Muscle of leg (tissue), 11 donors: ENCODE measurements around the gene VPS9D1. TPM values are rescaled to one million over a fixed set of nuclear protein-coding genes. Genes with fewer than 3 reads are reported as not detected.
"Not testable (repeated sequence)": the region's sequence is repeated elsewhere in the genome, so short reads cannot be mapped to it uniquely, and the experiment has no call there.

Experiments
- DNase-seq: peaks from one replicate; pipeline ENCODE4 v3.0.0; 2013
- H3K27ac ChIP-seq: one replicate; pipeline ENCODE4 v1.5.1; 2013; ENCODE audit warnings: mild to moderate bottlenecking, low read length, control low read depth
- H3K27me3 ChIP-seq: one replicate; pipeline ENCODE4 v1.6.1; 2013; ENCODE audit warnings: low read length; ENCODE audit not compliant: control insufficient read depth, insufficient read depth
- H3K36me3 ChIP-seq: one replicate; pipeline ENCODE4 v1.6.1; 2013; ENCODE audit warnings: low read length; ENCODE audit not compliant: control insufficient read depth, insufficient read depth
- H3K4me1 ChIP-seq: one replicate; pipeline ENCODE4 v1.6.1; 2013; ENCODE audit warnings: low read length; ENCODE audit not compliant: control insufficient read depth, insufficient read depth
- H3K4me3 ChIP-seq: one replicate; pipeline ENCODE4 v1.5.1; 2013; ENCODE audit warnings: low read length, control low read depth
- H3K9me3 ChIP-seq: replicated peaks from 2 replicates; pipeline ENCODE4 v1.6.1; 2013; ENCODE audit warnings: low read depth, low read length; ENCODE audit not compliant: control insufficient read depth
- WGBS: methylation state at CpG from one replicate; pipeline ENCODE4 v1.1.5; 2013; ENCODE audit warnings: missing lambda C conversion rate; ENCODE audit not compliant: insufficient coverage; 5-methylcytosine and 5-hydroxymethylcytosine counted together
- polyA plus RNA-seq, 8 donors: library from polyadenylated mRNA; unstranded; fragments of 120-200 nt; gene quantifications; one replicate each; pipeline versions ENCODE4 v1.2.1 to v1.2.3, GENCODE V29; 2013; ENCODE audit warnings: inconsistent platforms in 1 of 8, low replicate concordance in 1 of 8; ENCODE audit not compliant: insufficient read length in 8 of 8, insufficient read depth in 1 of 8
- total RNA-seq: library from RNA; stranded (reverse); fragments of 120-200 nt; gene quantifications from one replicate; pipeline ENCODE4 v1.2.4, GENCODE V29; 2013

The VPS9D1 gene
- total and polyA plus RNA-seq, 9 donors = 6.1 to 13.4 (median 10.7) TPM

GRCh38 chr16:89667633-89668032 lies 53.1 kb downstream of the VPS9D1 start:
- H3K4me3 ChIP-seq = no peak overlapping the region
- no peak for DNase-seq
- H3K27me3 ChIP-seq = no peaks in the 10 kb centered on the region
- H3K36me3 ChIP-seq = peaks cover 11% of the 10 kb centered on the region
- 88% methylated on average over 9 of the region's 9 CpGs for WGBS
- no peaks in the 10 kb centered on the region for H3K4me1 ChIP-seq
- H3K9me3 ChIP-seq = no peaks in the 10 kb centered on the region
- no peak overlapping the region for H3K27ac ChIP-seq

GRCh38 chr16:89667000-89667399 lies 53.7 kb downstream of the VPS9D1 start:
- H3K9me3 ChIP-seq, H3K27ac ChIP-seq, H3K4me3 ChIP-seq, H3K4me1 ChIP-seq, H3K27me3 ChIP-seq, DNase-seq: not testable (repeated sequence)
- peaks cover 11% of the 10 kb centered on the region for H3K36me3 ChIP-seq
- no CpG with 5 or more reads among the region's 7 CpGs for WGBS

GRCh38 chr16:89664238-89664637 lies 56.5 kb downstream of the VPS9D1 start:
- not testable (repeated sequence) for H3K27me3 ChIP-seq, H3K27ac ChIP-seq, DNase-seq

DNA sequence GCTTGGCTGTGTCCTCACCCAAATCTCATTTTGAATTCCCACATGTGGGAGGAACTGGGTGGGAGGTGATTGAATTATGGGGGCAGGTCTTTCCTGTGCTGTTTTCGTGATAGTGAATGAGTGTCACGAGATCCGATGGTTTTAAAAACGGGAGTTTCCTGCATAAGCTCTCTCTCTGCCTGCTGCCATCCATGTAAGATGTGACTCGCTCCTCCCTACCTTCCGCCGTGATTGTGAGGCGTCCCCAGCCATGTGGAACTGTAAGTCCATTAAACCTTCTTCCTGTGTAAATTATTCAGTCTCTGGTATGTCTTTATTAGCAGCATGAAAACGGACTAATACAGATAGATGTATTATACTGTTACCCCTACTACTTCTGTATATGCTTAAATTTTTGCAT lies 59.5 kb downstream of the VPS9D1 start:
- no peak for DNase-seq
- no peaks in the 10 kb centered on the region for H3K27me3 ChIP-seq
- no peaks in the 10 kb centered on the region for H3K9me3 ChIP-seq
- peaks cover 17% of the 10 kb centered on the region for H3K4me1 ChIP-seq
- H3K36me3 ChIP-seq = peaks cover 22% of the 10 kb centered on the region
- no peak overlapping the region for H3K4me3 ChIP-seq
- no CpG with 5 or more reads among the region's 9 CpGs for WGBS
- H3K27ac ChIP-seq = no peak overlapping the region

More at GRCh38 chr16:89664238-89664637, 56.5 kb downstream of the VPS9D1 start:
- H3K36me3 ChIP-seq = peaks cover 22% of the 10 kb centered on the region
- not testable (repeated sequence) for H3K4me3 ChIP-seq, H3K9me3 ChIP-seq, H3K4me1 ChIP-seq
- 67% methylated on average over 5 of the region's 11 CpGs for WGBS

GRCh38 chr16:89660146-89660545 lies 60.6 kb downstream of the VPS9D1 start:
- WGBS = 87% methylated on average over 5 of the region's 7 CpGs
- Histone ChIP-seq H3K9me3 (no peaks in the 10 kb centered on the region), H3K36me3 (peaks cover 22% of the 10 kb centered on the region), H3K27ac (no peak overlapping the region), H3K4me1 (peaks cover 17% of the 10 kb centered on the region), H3K4me3 (no peak overlapping the region), H3K27me3 (no peaks in the 10 kb centered on the region)
- DNase-seq = no peak

GRCh38 chr16:89658221-89658879 lies 62.3 kb downstream of the VPS9D1 start:
- Histone ChIP-seq H3K9me3 (no peaks in the 10 kb centered on the region), H3K27me3 (no peaks in the 10 kb centered on the region), H3K4me3 (peak overlapping the region; percentile 91), H3K36me3 (peaks cover 17% of the 10 kb centered on the region), H3K4me1 (peaks cover 17% of the 10 kb centered on the region), H3K27ac (peak overlapping the region; percentile 42)
- WGBS = 15% methylated on average over 27 of the region's 27 CpGs
- no peak for DNase-seq

GRCh38 chr16:89657442-89658220 lies 63.1 kb downstream of the VPS9D1 start, which contains the start of the genes CHMP1A and SPATA33:
TSS of gene CHMP1A (minus strand) at chr16:89657708. CDS start at chr16:89657588, 120 bp downstream.
TSS of gene SPATA33 (plus strand) at chr16:89657836. CDS start at chr16:89657912, 76 bp downstream.
- Histone ChIP-seq H3K4me3 (peak within 1 kb of the TSS; percentile 91), H3K27me3 (no peaks in the 10 kb centered on the region), H3K36me3 (peaks cover 16% of the 10 kb centered on the region), H3K9me3 (no peaks in the 10 kb centered on the region), H3K4me1 (peaks cover 17% of the 10 kb centered on the region), H3K27ac (peak within 1 kb of the TSS; percentile 42)
- DNase-seq = peak; percentile 93
- under 1% methylated on average over 98 of the region's 99 CpGs for WGBS

Other genes starting within 250 kb of the VPS9D1 start
- gene ANKRD11, start 230.3 kb downstream of the VPS9D1 start, total RNA-seq = 34.0 TPM
- gene ANKRD11, start 230.3 kb downstream of the VPS9D1 start, polyA plus RNA-seq = 10 to 100 TPM; 52.8 to 79.8 (median 64.7) TPM
- gene SPG7, start 212.5 kb downstream of the VPS9D1 start, total RNA-seq = 73.5 TPM
- 10 to 100 TPM; 48.2 to 84.9 (median 64.5) TPM for gene SPG7, start 212.5 kb downstream of the VPS9D1 start, polyA plus RNA-seq
- gene RPL13, start 160.2 kb downstream of the VPS9D1 start, total RNA-seq = 5,363 TPM
- gene RPL13, start 160.2 kb downstream of the VPS9D1 start, polyA plus RNA-seq = 1,000 to 10,000 TPM; 3,790 to 5,718 (median 4,430) TPM
- gene CPNE7, start 145.1 kb downstream of the VPS9D1 start, total RNA-seq = 0.09 TPM
- gene CPNE7, start 145.1 kb downstream of the VPS9D1 start, polyA plus RNA-seq = under 1 TPM in 7 of 8 donors, not detected in 1; 0.15 to 0.53 (median 0.26) TPM
- gene DPEP1, start 107.3 kb downstream of the VPS9D1 start, total RNA-seq = 0.53 TPM
- gene DPEP1, start 107.3 kb downstream of the VPS9D1 start, polyA plus RNA-seq = 10 to 100 TPM in 1 of 8 donors, 1 to 10 TPM in 4, under 1 TPM in 3; 0.35 to 10.5 (median 1.1) TPM
- gene CHMP1A, start 63.2 kb downstream of the VPS9D1 start, total RNA-seq = 38.9 TPM
- gene CHMP1A, start 63.2 kb downstream of the VPS9D1 start, polyA plus RNA-seq = 10 to 100 TPM; 49.4 to 57.8 (median 52.3) TPM
- gene SPATA33, start 63.1 kb downstream of the VPS9D1 start, total RNA-seq = 2.7 TPM
- gene SPATA33, start 63.1 kb downstream of the VPS9D1 start, polyA plus RNA-seq = 1 to 10 TPM; 4.3 to 7.1 (median 5.0) TPM
- 47.5 TPM for gene CDK10, start 34.2 kb downstream of the VPS9D1 start, total RNA-seq
- gene CDK10, start 34.2 kb downstream of the VPS9D1 start, polyA plus RNA-seq = 10 to 100 TPM; 44.4 to 65.0 (median 54.2) TPM
- 3.0 TPM for gene SPATA2L, start 19.2 kb downstream of the VPS9D1 start, total RNA-seq
- 1 to 10 TPM; 1.5 to 4.1 (median 2.6) TPM for gene SPATA2L, start 19.2 kb downstream of the VPS9D1 start, polyA plus RNA-seq
- 21.4 TPM for gene ZNF276, start 639 bp upstream of the VPS9D1 start, total RNA-seq
- gene ZNF276, start 639 bp upstream of the VPS9D1 start, polyA plus RNA-seq = 10 to 100 TPM; 17.1 to 28.2 (median 21.8) TPM
- gene FANCA, start 95.7 kb upstream of the VPS9D1 start, total RNA-seq = 7.1 TPM
- gene FANCA, start 95.7 kb upstream of the VPS9D1 start, polyA plus RNA-seq = 10 to 100 TPM; 10.2 to 21.8 (median 14.6) TPM
- 1.6 TPM for gene SPIRE2, start 107.6 kb upstream of the VPS9D1 start, total RNA-seq
- gene SPIRE2, start 107.6 kb upstream of the VPS9D1 start, polyA plus RNA-seq = 1 to 10 TPM; 1.9 to 4.2 (median 3.2) TPM
- 109 TPM for gene TCF25, start 152.7 kb upstream of the VPS9D1 start, total RNA-seq
- gene TCF25, start 152.7 kb upstream of the VPS9D1 start, polyA plus RNA-seq = 100 to 1,000 TPM; 104 to 141 (median 123) TPM
- gene MC1R, start 198.0 kb upstream of the VPS9D1 start, total RNA-seq = 1.6 TPM
- 1 to 10 TPM; 1.4 to 3.4 (median 2.5) TPM for gene MC1R, start 198.0 kb upstream of the VPS9D1 start, polyA plus RNA-seq
- 7.1 TPM for gene TUBB3, start 202.4 kb upstream of the VPS9D1 start, total RNA-seq
- gene TUBB3, start 202.4 kb upstream of the VPS9D1 start, polyA plus RNA-seq = 10 to 100 TPM in 5 of 8 donors, 1 to 10 TPM in 3; 7.9 to 20.1 (median 10.9) TPM
- gene DEF8, start 227.9 kb upstream of the VPS9D1 start, total RNA-seq = 34.6 TPM
- gene DEF8, start 227.9 kb upstream of the VPS9D1 start, polyA plus RNA-seq = 10 to 100 TPM; 31.6 to 39.5 (median 36.6) TPM